GM21381 (cell line): ENCODE results near the gene TTC12.

Source experiments
- ATAC-seq: cut with Tn5 transposase; IDR thresholded peaks from one replicate; pipeline ENCODE4 v1.9.1; 2021; ENCODE audit warnings: mild to moderate bottlenecking, moderate library complexity; ENCODE audit not compliant: unreplicated experiment

TTC12 gene, protein sequence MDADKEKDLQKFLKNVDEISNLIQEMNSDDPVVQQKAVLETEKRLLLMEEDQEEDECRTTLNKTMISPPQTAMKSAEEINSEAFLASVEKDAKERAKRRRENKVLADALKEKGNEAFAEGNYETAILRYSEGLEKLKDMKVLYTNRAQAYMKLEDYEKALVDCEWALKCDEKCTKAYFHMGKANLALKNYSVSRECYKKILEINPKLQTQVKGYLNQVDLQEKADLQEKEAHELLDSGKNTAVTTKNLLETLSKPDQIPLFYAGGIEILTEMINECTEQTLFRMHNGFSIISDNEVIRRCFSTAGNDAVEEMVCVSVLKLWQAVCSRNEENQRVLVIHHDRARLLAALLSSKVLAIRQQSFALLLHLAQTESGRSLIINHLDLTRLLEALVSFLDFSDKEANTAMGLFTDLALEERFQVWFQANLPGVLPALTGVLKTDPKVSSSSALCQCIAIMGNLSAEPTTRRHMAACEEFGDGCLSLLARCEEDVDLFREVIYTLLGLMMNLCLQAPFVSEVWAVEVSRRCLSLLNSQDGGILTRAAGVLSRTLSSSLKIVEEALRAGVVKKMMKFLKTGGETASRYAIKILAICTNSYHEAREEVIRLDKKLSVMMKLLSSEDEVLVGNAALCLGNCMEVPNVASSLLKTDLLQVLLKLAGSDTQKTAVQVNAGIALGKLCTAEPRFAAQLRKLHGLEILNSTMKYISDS

DNA sequence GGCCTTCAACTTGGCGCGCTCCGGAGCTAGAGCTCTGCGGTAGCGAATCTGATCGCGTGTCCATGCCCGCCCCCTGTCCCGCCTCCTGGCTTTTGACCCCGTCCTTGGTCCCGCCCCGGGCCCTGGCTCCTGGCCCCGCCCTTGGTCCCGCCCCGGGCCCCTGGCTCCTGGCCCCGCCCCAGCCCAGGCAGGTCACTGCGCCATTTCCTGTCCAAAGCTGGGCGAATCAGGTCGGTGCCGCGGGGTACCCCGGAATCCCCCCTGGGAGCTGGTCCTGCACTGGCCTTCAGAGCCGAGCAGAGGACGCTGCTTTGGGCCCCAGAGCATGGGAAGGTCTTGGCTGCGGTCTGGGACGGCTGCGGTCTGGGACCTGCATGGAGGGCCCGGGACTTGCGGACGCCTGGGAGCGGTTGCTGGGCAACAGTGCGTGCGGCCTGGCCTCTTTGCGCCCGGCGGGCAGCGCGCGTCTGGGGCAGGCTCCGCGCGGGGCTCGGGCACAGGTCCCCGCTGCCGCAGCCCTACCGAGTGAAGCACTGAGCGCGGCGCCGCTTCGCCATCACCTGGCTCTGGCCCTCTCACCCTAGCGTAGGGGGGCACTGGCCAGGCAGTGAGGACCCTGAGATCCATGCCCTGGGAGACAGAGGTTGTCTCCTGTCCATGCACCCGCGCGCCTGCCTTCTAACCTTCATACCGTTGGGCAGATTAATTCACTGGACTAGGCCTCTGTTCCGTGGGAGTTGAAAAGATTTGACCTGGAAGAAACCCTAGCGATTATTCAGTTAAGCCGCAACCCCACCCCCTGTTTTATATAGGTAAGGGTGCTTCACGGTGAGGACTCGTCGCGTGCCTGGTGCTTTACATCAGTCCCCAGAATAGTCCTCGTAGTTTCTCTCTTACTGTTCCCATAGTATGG lies at the start of gene TTC12:
Gene TTC12 (plus strand): TSS at position 195 of the 913 bp plus-strand sequence. CDS start 1,675 bp downstream, outside the sequence.
- ATAC-seq = peak; percentile 99

DNA sequence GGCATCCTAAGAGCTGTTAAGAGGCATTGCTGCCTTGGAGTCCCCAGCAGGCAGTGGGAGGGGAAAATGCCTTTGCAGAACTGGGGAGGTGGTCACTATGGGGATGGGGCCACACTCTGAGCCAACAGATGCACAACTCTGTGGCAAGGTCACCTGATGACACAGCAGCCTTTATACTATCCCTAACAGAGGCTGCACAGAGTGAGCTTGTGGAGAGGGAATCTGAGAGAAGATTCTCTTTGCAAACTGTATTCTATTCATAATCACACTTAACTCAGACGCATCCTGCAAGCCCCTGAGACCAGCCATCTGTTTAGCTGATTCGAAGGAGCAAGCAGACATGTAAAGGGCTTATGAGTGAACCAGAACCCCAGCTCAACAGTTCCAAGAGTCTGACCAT lies 49.0 kb upstream of the TTC12 start:
- ATAC-seq = no peak

DNA sequence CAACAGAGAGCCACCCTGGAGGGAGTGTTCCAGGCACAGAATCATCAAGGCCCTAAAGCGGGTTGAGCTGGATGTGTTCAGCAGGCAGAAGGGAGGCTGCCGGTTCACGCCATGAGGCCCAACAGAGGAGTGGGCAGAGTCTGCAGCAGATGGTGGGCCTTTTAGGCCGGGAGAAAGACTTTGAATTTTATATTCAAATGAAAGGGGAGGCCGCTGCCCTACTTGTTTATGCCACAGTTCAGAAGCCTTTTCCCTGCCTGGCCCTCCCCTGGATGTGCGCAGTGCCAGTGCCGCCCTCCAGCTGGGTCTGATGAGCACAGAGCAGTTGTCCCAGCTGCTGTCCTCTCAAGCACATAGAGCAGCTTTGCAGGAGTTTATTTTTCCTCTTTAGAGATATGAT lies 46.9 kb upstream of the TTC12 start:
- ATAC-seq = no peak

DNA sequence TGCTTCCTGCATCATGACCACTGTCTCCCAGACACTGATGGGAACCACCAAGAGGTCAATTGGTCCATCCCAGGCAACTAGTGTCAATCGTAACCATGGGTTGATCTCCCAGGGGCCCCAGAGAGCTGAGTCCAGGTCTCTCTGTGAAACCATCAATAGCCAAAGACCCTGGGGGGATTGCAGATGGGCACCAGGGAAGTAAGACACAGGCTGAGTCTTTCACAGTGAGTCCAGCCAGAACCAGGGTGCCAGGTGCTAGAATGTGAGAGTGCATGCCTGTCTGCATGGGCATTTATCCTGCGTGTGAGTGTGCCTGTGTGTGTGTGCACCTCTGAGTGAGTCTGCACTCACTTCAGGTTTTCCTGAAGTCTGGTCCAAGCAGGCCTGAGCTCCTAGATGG lies 45.3 kb upstream of the TTC12 start:
- ATAC-seq = no peak

DNA sequence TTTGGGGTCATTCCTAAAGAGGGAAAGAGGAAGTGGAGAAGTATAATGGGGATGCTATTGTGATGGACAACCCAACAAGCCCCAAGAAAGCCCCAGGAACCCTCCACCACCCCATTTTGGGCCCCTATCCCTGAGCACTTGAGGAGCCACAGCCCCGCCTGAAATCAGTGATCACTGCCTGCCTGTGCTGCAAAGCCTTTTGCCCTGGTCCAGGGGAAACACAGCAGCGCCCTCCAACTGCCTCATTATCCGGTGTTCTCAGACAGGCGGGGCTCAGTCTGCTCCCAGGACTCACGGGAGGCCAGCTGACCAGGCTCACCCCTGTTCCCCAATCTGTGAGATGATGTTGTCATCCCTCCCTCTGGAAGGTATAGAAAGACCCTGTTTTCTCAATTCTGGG lies 44.7 kb upstream of the TTC12 start:
- ATAC-seq = no peak

DNA sequence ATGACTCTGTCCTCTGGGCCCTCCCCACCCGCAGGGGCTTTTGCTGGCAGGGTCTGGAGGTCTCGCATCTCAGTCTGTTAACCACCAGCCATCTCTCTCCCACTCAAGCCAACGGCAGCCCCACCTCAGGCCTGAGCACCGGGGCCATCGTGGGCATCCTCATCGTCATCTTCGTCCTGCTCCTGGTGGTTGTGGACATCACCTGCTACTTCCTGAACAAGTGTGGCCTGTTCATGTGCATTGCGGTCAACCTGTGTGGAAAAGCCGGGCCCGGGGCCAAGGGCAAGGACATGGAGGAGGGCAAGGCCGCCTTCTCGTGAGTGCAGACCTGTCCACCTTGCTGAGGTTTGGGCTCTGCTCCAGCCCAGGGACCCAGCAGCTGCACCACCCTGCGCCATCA lies 44.3 kb upstream of the TTC12 start:
- ATAC-seq = no peak

DNA sequence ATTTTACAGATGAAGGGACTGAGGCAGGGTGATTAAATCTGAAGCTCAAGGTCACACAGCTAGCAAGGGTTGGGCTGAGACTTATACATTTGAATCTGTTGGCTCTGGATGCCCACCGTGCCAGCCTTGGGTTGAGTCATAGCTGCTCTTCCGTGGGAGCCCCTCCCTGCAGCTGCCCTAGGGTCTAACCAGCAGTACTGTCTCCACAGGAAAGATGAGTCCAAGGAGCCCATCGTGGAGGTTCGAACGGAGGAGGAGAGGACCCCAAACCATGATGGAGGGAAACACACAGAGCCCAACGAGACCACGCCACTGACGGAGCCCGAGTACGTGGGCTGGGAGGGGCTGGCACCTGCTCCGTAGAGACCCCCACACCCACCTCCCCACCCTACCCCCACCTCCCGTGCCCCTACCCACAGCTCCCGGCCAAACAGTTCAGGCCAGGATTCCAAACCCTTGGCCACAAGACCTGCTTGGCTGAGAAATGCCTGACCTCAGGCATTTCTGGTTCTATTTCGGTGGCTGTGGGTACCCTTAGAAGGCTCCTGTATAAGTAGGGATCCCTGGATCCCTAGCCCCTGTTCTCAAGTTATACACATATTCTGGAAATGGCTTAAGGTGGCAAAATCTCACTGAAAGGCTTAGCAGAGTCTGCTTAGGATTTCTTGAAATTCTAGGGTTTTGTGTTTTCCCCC lies 42.7 kb upstream of the TTC12 start:
- no peak for ATAC-seq

DNA sequence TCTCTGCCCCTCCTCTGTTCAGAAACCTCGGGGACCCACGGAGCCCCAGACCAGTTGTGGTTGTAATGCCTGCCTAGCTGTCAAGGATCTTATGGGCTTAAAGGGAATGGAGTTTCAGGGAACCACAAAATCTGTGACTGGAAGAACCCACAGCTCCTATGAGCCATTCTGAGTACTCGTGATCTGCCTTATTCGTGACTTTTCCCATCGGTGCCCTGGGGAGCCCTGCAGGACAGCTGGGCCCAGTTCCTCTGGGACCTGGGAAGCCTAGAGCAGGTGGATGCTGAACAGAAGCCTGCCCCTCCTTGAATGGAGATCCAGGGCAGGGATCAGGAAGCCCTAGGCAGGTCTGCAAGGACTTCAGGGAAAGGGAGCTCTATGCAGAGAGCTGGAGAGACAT lies 42.1 kb upstream of the TTC12 start:
- no peak for ATAC-seq

DNA sequence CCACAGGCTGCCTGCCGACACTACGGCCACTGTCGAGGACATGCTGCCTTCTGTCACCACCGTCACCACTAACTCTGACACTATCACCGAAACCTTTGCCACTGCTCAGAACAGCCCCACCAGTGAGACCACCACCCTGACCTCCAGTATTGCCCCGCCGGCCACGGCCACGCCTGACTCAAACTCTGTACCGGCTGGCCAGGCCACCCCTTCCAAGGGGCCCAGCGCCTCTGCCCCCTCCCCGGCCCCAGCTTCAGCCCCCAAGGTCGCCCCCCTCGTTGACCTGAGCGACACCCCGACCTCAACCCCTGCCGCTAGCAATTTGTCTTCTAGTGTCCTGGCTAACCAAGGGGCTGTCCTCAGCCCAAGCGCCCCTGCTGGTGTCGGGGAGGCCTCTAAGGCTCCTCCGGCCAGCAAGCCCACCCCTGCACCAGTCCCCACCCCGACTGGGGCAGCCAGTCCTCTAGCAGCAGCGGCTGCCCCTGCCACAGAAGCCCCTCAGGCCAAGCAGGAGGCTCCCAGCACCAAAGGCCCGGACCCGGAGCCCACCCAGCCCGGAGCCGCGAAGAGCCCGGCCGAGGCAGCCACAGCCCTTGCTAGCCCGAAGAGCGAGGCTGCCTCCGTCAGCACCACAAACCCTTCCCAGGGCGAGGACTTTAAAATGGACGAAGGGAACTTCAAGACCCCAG lies 41.3 kb upstream of the TTC12 start:
- no peak for ATAC-seq

DNA sequence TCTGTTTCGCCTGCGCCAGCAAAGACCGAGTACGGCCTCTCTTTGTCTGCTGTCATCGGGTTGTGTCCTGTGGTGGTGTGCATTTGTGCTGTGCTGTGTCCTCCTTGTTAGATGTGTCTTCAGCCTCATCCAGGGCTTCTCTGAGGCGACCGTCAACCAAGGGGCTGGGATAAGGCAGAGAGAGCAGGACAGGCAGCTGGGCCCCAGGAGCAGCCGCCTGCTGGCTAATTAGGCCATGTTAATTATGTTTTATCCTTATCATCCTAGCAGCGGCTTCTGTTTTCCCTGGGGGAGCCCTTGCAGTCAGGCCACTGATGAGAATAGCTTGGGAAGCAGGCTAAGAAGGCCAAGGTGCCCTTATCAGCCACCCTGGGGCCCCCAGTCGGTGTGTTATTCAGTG lies 40.7 kb upstream of the TTC12 start:
- ATAC-seq = no peak

DNA sequence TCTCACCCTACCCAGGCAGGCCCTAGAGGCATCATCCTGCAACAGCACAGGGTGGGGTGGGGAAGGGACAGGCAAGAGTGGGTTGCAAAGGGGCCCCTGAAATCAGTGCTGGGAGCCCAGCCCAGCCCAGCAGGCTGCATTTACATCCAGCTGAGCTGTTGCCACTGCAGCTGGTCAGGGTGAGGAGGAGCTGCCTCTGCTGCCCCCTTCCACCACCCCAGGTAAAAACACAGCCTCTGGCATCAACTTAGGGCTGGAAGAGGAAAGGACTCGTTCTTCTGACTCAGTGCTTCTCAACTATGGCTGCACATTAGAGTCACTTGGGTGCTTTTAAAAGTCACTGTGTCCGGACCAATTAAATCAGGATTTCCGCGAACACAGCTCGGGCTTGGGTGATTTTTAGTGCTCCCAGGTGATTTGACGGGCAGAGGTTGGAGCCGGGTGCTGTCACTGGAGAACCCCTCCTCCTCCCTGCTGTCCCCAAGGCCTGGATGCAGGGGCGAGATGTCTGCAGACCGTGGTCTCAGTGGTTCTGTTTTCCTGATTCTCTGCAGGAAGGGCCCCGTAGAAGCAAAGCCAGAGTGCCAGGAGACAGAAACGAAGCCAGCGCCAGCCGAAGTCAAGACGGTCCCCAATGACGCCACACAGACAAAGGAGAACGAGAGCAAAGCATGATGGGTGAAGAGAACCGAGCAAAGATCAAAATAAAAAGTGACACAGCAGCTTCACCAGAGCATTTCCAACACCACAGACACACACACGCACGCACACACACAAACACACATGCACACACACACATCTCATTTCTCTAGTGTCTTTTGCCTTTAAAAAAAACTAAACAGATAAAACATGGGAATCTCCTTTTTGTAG lies 39.4 kb upstream of the TTC12 start:
- no peak for ATAC-seq

DNA sequence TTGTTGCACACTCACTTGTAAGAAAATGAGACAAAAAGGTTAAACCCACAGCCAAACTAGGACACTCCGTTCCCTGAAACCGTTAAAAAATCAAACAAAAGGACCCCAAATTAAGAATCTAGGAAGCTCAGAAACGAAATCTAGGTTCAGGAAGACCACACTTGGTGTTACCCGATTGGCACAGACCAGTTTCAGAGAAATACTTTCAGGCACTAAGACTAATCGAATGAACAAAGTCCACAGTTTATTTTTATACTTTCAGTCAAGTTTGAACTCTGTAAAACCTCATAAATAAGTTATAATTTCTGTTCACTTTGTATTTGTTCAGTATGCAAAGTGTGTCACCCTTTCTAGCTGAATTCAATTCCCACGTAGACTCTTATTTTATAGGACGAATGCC lies 38.8 kb upstream of the TTC12 start:
- no peak for ATAC-seq

DNA sequence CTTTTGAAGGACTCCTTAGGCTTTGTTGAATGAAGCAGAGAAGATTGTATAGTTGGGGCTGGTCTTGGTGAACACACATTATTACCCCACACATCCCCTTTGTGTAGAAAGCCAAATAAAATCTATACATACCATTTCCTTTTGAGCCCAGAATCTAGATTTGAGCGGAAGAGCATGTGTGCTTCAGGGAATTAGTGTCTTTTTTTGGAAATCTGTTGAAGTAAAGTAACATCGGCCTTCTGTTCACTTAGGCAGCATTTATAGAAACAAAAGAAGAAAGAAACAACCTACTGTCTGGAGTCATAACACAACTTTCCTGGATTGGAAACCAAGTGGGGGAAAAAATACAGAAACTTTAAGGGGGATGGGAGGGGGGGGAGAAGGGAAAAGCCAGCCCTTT lies 37.9 kb upstream of the TTC12 start:
- ATAC-seq = no peak

DNA sequence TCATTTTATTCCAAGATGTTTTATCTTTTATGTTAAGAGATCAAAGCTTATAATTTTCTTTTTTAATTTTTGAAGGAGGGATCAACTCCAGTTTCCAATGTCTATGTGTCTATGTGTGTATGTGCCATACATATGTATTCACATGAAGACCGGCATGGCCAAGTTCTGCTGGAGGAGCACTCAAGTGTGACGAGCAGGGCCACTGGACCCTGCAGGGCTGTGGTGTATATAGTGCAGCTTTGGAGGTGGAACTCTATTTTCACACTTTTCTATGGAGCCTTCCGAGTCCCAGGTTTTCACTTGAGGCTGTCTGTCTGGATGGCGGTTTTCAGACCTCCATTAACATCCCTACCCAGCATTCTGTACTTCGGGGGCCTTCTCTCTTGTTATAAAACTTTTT lies 36.5 kb upstream of the TTC12 start:
- no peak for ATAC-seq

DNA sequence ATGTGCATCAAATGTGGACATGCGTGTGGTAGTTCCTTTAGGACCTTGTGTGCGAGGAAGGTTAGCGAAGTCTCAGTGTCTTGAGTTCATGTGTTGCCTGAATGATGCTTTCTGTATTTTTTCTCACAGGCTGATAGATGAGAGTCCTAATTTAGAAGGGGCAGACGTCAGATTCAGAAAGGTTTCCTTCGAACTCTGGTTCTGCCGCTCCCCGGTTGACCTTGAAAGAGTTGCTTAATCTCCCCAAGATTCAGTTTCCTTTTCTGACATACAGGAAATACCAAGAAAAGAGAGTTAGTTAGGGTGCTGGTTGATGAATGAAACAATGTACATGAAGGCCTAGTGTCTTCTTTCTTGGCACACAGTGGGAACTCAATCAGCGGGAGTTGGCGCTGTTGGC lies 35.9 kb upstream of the TTC12 start:
- ATAC-seq = no peak

DNA sequence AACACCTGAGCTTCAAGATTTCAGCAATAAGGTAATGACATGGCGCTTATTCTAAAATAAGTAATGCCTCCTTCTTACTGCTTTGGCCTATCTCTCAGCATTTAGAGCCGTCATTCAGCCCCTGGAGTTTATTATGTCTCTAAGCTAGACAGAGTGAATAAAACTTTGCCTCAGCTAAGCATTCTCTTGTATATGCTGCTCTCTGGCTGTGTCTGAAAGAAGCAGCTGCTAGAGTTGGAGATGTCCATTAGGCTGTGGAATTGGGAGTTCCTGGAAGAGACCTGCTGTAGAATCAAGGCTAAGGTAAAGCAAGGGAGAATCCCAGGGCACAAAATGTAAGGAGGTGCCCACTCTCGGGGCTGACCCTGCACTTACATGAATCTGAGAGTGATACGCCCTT lies 35.5 kb upstream of the TTC12 start:
- ATAC-seq = no peak

DNA sequence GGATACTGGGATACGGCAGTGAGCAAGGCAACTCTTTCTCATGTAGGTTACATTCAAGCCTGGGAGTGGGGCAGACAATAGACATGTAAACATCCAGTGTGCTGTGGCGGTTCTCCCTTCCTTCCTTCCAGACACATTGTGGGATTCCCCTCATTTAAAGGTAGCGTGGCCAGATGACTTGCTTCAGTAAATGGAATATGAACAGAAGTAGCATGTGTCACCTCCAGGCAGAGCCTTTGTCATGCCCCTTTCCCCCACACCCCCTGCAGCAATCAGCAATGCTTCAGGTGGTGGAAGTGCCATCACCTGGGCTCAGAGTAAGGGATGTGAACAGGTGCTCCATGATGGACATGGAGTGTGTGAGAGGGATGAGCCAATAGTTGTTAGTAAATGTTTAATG lies 34.8 kb upstream of the TTC12 start:
- ATAC-seq = no peak

DNA sequence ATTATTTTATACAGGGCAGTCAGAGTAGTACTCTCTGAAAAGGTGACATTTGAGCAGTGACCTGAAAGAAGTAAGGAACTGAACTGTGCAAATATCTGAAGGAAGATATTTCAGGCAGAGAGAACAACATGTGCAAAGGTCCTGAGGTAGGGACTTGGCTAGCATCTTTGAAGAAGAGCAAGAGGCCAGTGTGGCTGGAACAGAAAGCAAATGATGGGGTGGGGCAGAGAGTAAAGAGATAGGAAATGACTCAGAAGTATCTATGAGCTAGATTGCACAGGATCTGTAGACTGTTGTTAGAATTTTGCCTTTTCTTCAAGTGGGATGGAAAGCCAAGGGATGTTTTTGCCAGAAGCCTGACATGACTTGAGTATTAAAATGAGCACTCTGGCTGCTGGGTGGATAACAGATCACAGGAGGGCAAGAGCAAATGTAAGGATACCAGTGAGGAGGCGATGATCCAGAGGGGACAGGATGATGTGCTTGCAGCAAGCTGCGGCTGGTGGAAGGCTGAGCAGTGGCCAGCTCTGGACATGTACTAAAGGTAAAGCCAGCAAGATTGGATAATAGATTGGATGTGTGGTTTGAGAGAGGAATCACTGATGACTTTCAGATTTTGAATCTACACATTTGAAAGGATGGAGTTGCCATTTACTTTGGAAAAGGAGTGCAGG lies 33.2 kb upstream of the TTC12 start:
- ATAC-seq = no peak
